HepG2 (cell line): ENCODE data around the gene GJC1. TPM values are rescaled to one million over a fixed set of nuclear protein-coding genes. Genes with fewer than 3 reads are reported as not detected.
A peak's percentile ranks its signal among the peaks of the same experiment; 100 is the strongest.

ENCODE experiments used
- ATAC-seq: fragments of 200-7000 bp; cut with Tn5 transposase; 3 replicates; pipeline ENCODE4 v1.9.1; 2020; ENCODE audit warnings: mild to moderate bottlenecking, moderate library complexity
- BruUV-seq: library from RNA; stranded (reverse); fragments of 400-500 nt; replicated peaks from 2 replicates; lab custom pipeline; 2021; lab: Mats Ljungman, UMichigan
- CTCF ChIA-PET: fragments of 300-600 bp; formaldehyde crosslinking; extraction: SDS; loops from one replicate; lab custom pipeline; 2021; ENCODE audit warnings: low total read pairs, inconsistent platforms, low intra/inter-chr PET ratio; lab: Yijun Ruan, JAX
- POLR2A ChIA-PET: fragments of 350-600 bp; sonication (Branson Sonifier 250); formaldehyde crosslinking; loops from one replicate; lab custom pipeline; 2020; ENCODE audit warnings: antibody characterized with exemption, inconsistent platforms; lab: Yijun Ruan, JAX
- DNase-seq: peaks from one replicate; pipeline ENCODE4 v3.0.0-alpha.2; 2015; ENCODE audit warnings: low spot score
- FAIRE-seq: peaks from 3 replicates; lab custom pipeline; 2011; peaks lifted over from hg19 to GRCh38; lab: Jason Lieb, UNC
- H2AFZ ChIP-seq: one replicate; pipeline ENCODE4 v1.6.1; 2011; ENCODE audit warnings: low read length, inconsistent platforms
- H3K27ac ChIP-seq: fragments of 300-600 bp; 3 replicates; pipeline ENCODE4 v1.8.0; 2011; ENCODE audit warnings: mixed run types, mild to moderate bottlenecking, mixed read lengths, low read length, inconsistent platforms; ENCODE audit not compliant: insufficient read depth; ENCODE audit errors: extremely low read length
- H3K27me3 ChIP-seq, 2 experiments: fragments of 200-600 bp in 1 of 2; 2 replicates in 1 of 2; 3 replicates in 1 of 2; pipeline versions ENCODE4 v1.6.0 to v1.8.0; 2011; ENCODE audit warnings: low read length in 2 of 2, mild to moderate bottlenecking in 2 of 2, moderate library complexity in 2 of 2, inconsistent platforms in 1 of 2; ENCODE audit not compliant: insufficient read depth in 2 of 2, control insufficient read depth in 1 of 2
- H3K36me3 ChIP-seq, 2 experiments: fragments of 200-600 bp in 1 of 2; replicated peaks in 1 of 2; 2 replicates in 1 of 2; 3 replicates in 1 of 2; pipeline versions ENCODE4 v1.5.1 to v1.8.0; 2011; ENCODE audit warnings: low read length in 2 of 2, inconsistent platforms in 1 of 2; ENCODE audit not compliant: insufficient read depth in 2 of 2, control insufficient read depth in 1 of 2
- H3K4me1 ChIP-seq: 2 replicates; pipeline ENCODE4 v1.5.1; 2012; ENCODE audit warnings: low read length, inconsistent platforms; ENCODE audit not compliant: insufficient read depth
- H3K4me2 ChIP-seq: 2 replicates; pipeline ENCODE4 v1.6.0; 2011; ENCODE audit warnings: low read depth, low read length, inconsistent platforms
- H3K4me3 ChIP-seq, 3 experiments: fragments of 200-600 bp in 1 of 3; sonication (generic), shearing (Covaris generic) in 1 of 3; replicated peaks in 1 of 3; 2 replicates each; pipeline ENCODE4 v1.5.1; 2011 to 2016; ENCODE audit warnings: low read length in 3 of 3, inconsistent platforms in 2 of 3, low read depth in 2 of 3, mild to moderate bottlenecking in 2 of 3, control low read depth in 1 of 3, mixed read lengths in 1 of 3; ENCODE audit not compliant: insufficient read depth in 1 of 3
- H3K79me2 ChIP-seq: one replicate; pipeline ENCODE4 v1.6.1; 2011; ENCODE audit warnings: low read length, inconsistent platforms; ENCODE audit not compliant: insufficient read depth
- H3K9ac ChIP-seq: 2 replicates; pipeline ENCODE4 v1.6.0; 2011; ENCODE audit warnings: mild to moderate bottlenecking, low read depth, low read length, inconsistent platforms; ENCODE audit not compliant: insufficient read depth
- H3K9me3 ChIP-seq: 2 replicates; pipeline ENCODE4 v1.5.1; 2012; ENCODE audit warnings: mild to moderate bottlenecking, low read length
- H4K20me1 ChIP-seq: 2 replicates; pipeline ENCODE4 v1.6.0; 2011; ENCODE audit warnings: inconsistent platforms, mild to moderate bottlenecking, low read length, moderate library complexity; ENCODE audit not compliant: insufficient read depth
- GABPA ChIP-seq, 2 experiments: IDR thresholded peaks; 2 replicates each; pipeline ENCODE4 v1.6.1; 2011 to 2016; ENCODE audit warnings: low read depth in 2 of 2, low read length in 1 of 2, missing biosample characterization in 1 of 2, missing genetic modification characterization in 1 of 2
- GATA4 ChIP-seq: sonication (generic); IDR thresholded peaks from 2 replicates; pipeline ENCODE4 v1.6.1; 2016; ENCODE audit warnings: antibody characterized with exemption, low read depth, borderline replicate concordance
- HNF1B ChIP-seq: sonication (generic); formaldehyde crosslinking; IDR thresholded peaks from 2 replicates; pipeline ENCODE4 v1.5.1; 2020; ENCODE audit warnings: mild to moderate bottlenecking, moderate library complexity, missing genetic modification reagents
- HNF4A ChIP-seq: sonication (generic); formaldehyde crosslinking; IDR thresholded peaks from 2 replicates; pipeline ENCODE4 v1.4.0; 2020; ENCODE audit warnings: missing genetic modification reagents
- MBNL3 ChIP-seq: fragments of 250-450 bp; sonication (Bioruptor Pico); conservative IDR thresholded peaks from 2 replicates; pipeline ENCODE4 v1.8.0; 2022; ENCODE audit warnings: mild to moderate bottlenecking, inconsistent platforms
- PCBP2 ChIP-seq: fragments of 200-400 bp; formaldehyde crosslinking; optimal IDR thresholded peaks from 2 replicates; pipeline ENCODE3; 2018; ENCODE audit warnings: low read length, low read depth; ENCODE audit not compliant: poor library complexity, severe bottlenecking
- PHF21A ChIP-seq: sonication (generic); formaldehyde crosslinking; IDR thresholded peaks from 2 replicates; pipeline ENCODE4 v1.5.0; 2020; ENCODE audit warnings: mild to moderate bottlenecking, missing genetic modification reagents
- PITX1 ChIP-seq: sonication (generic); formaldehyde crosslinking; IDR thresholded peaks from 2 replicates; pipeline ENCODE4 v1.5.1; 2020; ENCODE audit warnings: mild to moderate bottlenecking, missing genetic modification reagents
- SRF ChIP-seq: IDR thresholded peaks from 2 replicates; pipeline ENCODE4 v1.6.1; 2011; ENCODE audit warnings: mild to moderate bottlenecking, low read depth, low read length, moderate library complexity
- ZFP91 ChIP-seq: sonication (generic); formaldehyde crosslinking; IDR thresholded peaks from 2 replicates; pipeline ENCODE4 v1.9.0; 2022; ENCODE audit warnings: missing genetic modification reagents, mild to moderate bottlenecking, borderline replicate concordance
- ZMYM3 ChIP-seq: sonication (generic); formaldehyde crosslinking; IDR thresholded peaks from 2 replicates; pipeline ENCODE4 v1.5.1; 2020; ENCODE audit warnings: mild to moderate bottlenecking, missing genetic modification reagents
- ZNF317 ChIP-seq: sonication (generic); formaldehyde crosslinking; IDR thresholded peaks from 2 replicates; pipeline ENCODE4 v1.5.0; 2020; ENCODE audit warnings: mild to moderate bottlenecking, missing genetic modification reagents
- ZNF329 ChIP-seq: sonication (generic); formaldehyde crosslinking; IDR thresholded peaks from 2 replicates; pipeline ENCODE4 v1.9.0; 2021; ENCODE audit warnings: low read depth, mild to moderate bottlenecking, missing genetic modification reagents
- ZNF354B ChIP-seq: sonication (generic); formaldehyde crosslinking; IDR thresholded peaks from 2 replicates; pipeline ENCODE4 v1.8.0; 2022; ENCODE audit warnings: mild to moderate bottlenecking, missing genetic modification reagents
- ZNF616 ChIP-seq: sonication (generic); formaldehyde crosslinking; IDR thresholded peaks from 2 replicates; pipeline ENCODE4 v1.5.0; 2020; ENCODE audit warnings: low read depth, mild to moderate bottlenecking, missing genetic modification reagents
- ZNF768 ChIP-seq: sonication (generic); formaldehyde crosslinking; IDR thresholded peaks from 2 replicates; pipeline ENCODE4 v1.4.0; 2020; ENCODE audit warnings: missing genetic modification reagents
- ZSCAN29 ChIP-seq: sonication (generic); formaldehyde crosslinking; conservative IDR thresholded peaks from 2 replicates; pipeline ENCODE4 v1.4.0; 2020; ENCODE audit warnings: mild to moderate bottlenecking, missing genetic modification reagents
- ZSCAN5A ChIP-seq: sonication (generic); formaldehyde crosslinking; IDR thresholded peaks from 2 replicates; pipeline ENCODE4 v1.8.0; 2022; ENCODE audit warnings: mild to moderate bottlenecking, missing genetic modification reagents, borderline replicate concordance
- WGBS: methylation state at CpG from one replicate; pipeline ENCODE4 v1.1.6; 2017; ENCODE audit warnings: low lambda C conversion rate; 5-methylcytosine and 5-hydroxymethylcytosine counted together
- in situ Hi-C: cut with HindIII; loops from 2 replicates; pipeline ENCODE4 v1.10.0; 2017; ENCODE audit warnings: low pct_unique_long_range_greater_than_20kb; ENCODE audit not compliant: extremely low pct_ligation_motif_present
- intact Hi-C: fragments of 100-400 bp; cut with micrococcal nuclease; formaldehyde crosslinking; loops from one replicate; pipeline ENCODE4 v1.10.0; 2022; ENCODE audit not compliant: unreplicated experiment
- polyA plus RNA-seq, 8 experiments: library from polyadenylated mRNA; depleted of rRNA in 3 of 8; stranded (reverse) in 7 of 8; unstranded in 1 of 8; fragments of >200 nt; fragmentation: Illumina TruSeq in 4 of 8; extraction: Trizol in 4 of 8; gene quantifications; 2 replicates each; pipeline versions ENCODE4 v1.2.1 to v1.2.3, GENCODE V29; 2011 to 2016; ENCODE audit warnings: low read depth in 4 of 8, missing spikeins in 1 of 8, mixed read lengths in 1 of 8; ENCODE audit not compliant: insufficient read depth in 1 of 8
- total RNA-seq, 5 experiments: library from RNA; depleted of rRNA; stranded (reverse); fragments of >200 nt; fragmentation: Illumina TruSeq; extraction: Trizol; gene quantifications; 2 replicates each; pipeline ENCODE4 v1.2.3, GENCODE V29; 2016; ENCODE audit warnings: low read depth in 1 of 5

Gene GJC1
- total and polyA plus RNA-seq, 2 of the 13 experiments (the other 11 are each of a cell fraction or from before 2014, with no cell fraction given), result 1.7 TPM

- 17% methylated on average over 13 of the region's 17 CpGs for WGBS
- H3K27ac ChIP-seq, result no peak overlapping the region
- peaks cover 7 to 55% of the 10 kb centered on the region in 2 experiments; a peak in 4 of 5 replicates for H3K27me3 ChIP-seq
- H3K36me3 ChIP-seq, result no peaks in the 10 kb centered on the region
- H3K9me3 ChIP-seq, result no peaks in the 10 kb centered on the region
- ChIA-PET CTCF (interaction anchor here (1.7 kb wide), 1 partner anchor 83 kb away, joined by 6 read pairs; no protein-coding TSS in a partner anchor), POLR2A (no interaction called here)
- H3K4me3 ChIP-seq, result peak overlapping the region; percentile 24 to 51 (median 41)
- no TSS peak for BruUV-seq
- no peaks in the 10 kb centered on the region for H4K20me1 ChIP-seq
- H3K9ac ChIP-seq, result no peak overlapping the region
- H3K79me2 ChIP-seq, result no peaks in the 10 kb centered on the region
- FAIRE-seq (no peak), ATAC-seq (peak; percentile 51), DNase-seq (no peak)
- peaks cover 38% of the 10 kb centered on the region for H3K4me1 ChIP-seq
- H3K4me2 ChIP-seq, result peak overlapping the region; percentile 73
- H2AFZ ChIP-seq, result peak overlapping the region; percentile 52
- in situ Hi-C loops (loop anchor here (5.0 to 25.0 kb wide), 2 partner anchors 46 to 231 kb away; no protein-coding TSS in a partner anchor), intact Hi-C loops (no loop called here)
- TF ChIP-seq GABPA (IDR thresholded peaks at IDR 0.05; ENCODE audit: low read depth, low read length) (no peak), GABPA (CRISPR knock-in tag; IDR thresholded peaks at IDR 0.05; ENCODE audit: low read depth) (peak; percentile 36; the same call in 1 of the 2 replicates), HNF1B (CRISPR knock-in tag) (peak; percentile 51; the same call in 1 of the 2 replicates), PCBP2 (no peak), GATA4 (no peak), ZMYM3 (CRISPR knock-in tag) (peak; percentile 34; the same call in 1 of the 2 replicates), HNF4A (CRISPR knock-in tag) (0 out of 2 replicates have a peak, but pooled peaks have one; percentile 5), ZNF616 (CRISPR knock-in tag) (no peak), ZNF317 (no peak), ZSCAN29 (CRISPR knock-in tag) (no peak), SRF (no peak), ZNF329 (CRISPR knock-in tag) (no peak), PITX1 (0 out of 2 replicates have a peak, but pooled peaks have one; percentile 17), PHF21A (CRISPR knock-in tag) (no peak), ZNF354B (CRISPR knock-in tag) (no peak), ZSCAN5A (CRISPR knock-in tag) (no peak), ZNF768 (CRISPR knock-in tag) (peak; percentile 27; the same call in 1 of the 2 replicates), ZFP91 (CRISPR knock-in tag) (peak; percentile 40; the same call in 1 of the 2 replicates), MBNL3 (CRISPR knock-in tag) (no peak)
Measured at GRCh38 chr17:44781551-44782325, 48.3 kb downstream of the GJC1 start.
